ENCODE data around the gene NPAS3.

The NPAS3 gene

GRCh38 chr14:33294419-33294818 is 355.7 kb downstream of the NPAS3 start:
- Histone ChIP-seq H3K27me3 (ENCODE audit: insufficient read depth, low read length, poor library complexity, severe bottlenecking) (no peaks in the 10 kb centered on the region), H3K4me2 (ENCODE audit: low read depth, low read length, poor library complexity, severe bottlenecking) (no peak overlapping the region), H4K20me1 (ENCODE audit: insufficient read depth, low read length, poor library complexity, severe bottlenecking) (no peaks in the 10 kb centered on the region), H3K36me3 (ENCODE audit: insufficient read depth, low read length) (no peaks in the 10 kb centered on the region), H3F3A (ENCODE audit: low read depth) (no peaks in the 10 kb centered on the region), H3K9me2 (replicated peaks; ENCODE audit: low read depth, low read length) (no peaks in the 10 kb centered on the region), H3K9me3 (ENCODE audit: insufficient read depth, low read depth, low read length) (no peaks in the 10 kb centered on the region), H3K4me1 (ENCODE audit: insufficient read depth, low read length, poor library complexity, severe bottlenecking) (peaks cover 7% of the 10 kb centered on the region), H3K79me2 (ENCODE audit: insufficient read depth, low read length) (no peaks in the 10 kb centered on the region), H2AFZ (ENCODE audit: low read length) (no peak overlapping the region), H3K9ac (ENCODE audit: low read depth, low read length, poor library complexity, severe bottlenecking) (no peak overlapping the region), H3K4me3 (ENCODE audit: low read length, poor library complexity, severe bottlenecking) (no peak overlapping the region)
- TF ChIP-seq EZH2phosphoT487 (IDR thresholded peaks at IDR 0.05; ENCODE audit: borderline replicate concordance), result no peak
- TF ChIP-seq CTCF (conservative IDR thresholded peaks at IDR 0.05; ENCODE audit: low read length), result no peak

- Histone ChIP-seq H3K4me3 (ENCODE audit: low read length, poor library complexity, severe bottlenecking) (no peak overlapping the region), H2AFZ (ENCODE audit: low read length) (no peak overlapping the region), H3K4me2 (ENCODE audit: low read depth, low read length, poor library complexity, severe bottlenecking) (no peak overlapping the region), H3K4me1 (ENCODE audit: insufficient read depth, low read length, poor library complexity, severe bottlenecking) (no peaks in the 10 kb centered on the region), H3K9ac (ENCODE audit: low read depth, low read length, poor library complexity, severe bottlenecking) (no peak overlapping the region), H3F3A (ENCODE audit: low read depth) (no peaks in the 10 kb centered on the region), H3K9me3 (ENCODE audit: insufficient read depth, low read depth, low read length) (no peaks in the 10 kb centered on the region), H3K79me2 (ENCODE audit: insufficient read depth, low read length) (no peaks in the 10 kb centered on the region), H3K27me3 (ENCODE audit: insufficient read depth, low read length, poor library complexity, severe bottlenecking) (no peaks in the 10 kb centered on the region), H3K36me3 (ENCODE audit: insufficient read depth, low read length) (no peaks in the 10 kb centered on the region), H3K9me2 (replicated peaks; ENCODE audit: low read depth, low read length) (no peaks in the 10 kb centered on the region), H4K20me1 (ENCODE audit: insufficient read depth, low read length, poor library complexity, severe bottlenecking) (no peaks in the 10 kb centered on the region)
- TF ChIP-seq CTCF (conservative IDR thresholded peaks at IDR 0.05; ENCODE audit: low read length), result no peak
- no peak for TF ChIP-seq EZH2phosphoT487 (IDR thresholded peaks at IDR 0.05; ENCODE audit: borderline replicate concordance)
These were observed 358.9 kb downstream of the NPAS3 start for GRCh38 chr14:33297565-33297964.

- H3K79me2 ChIP-seq (ENCODE audit: insufficient read depth, low read length), result no peaks in the 10 kb centered on the region
- no peaks in the 10 kb centered on the region for H3K36me3 ChIP-seq (ENCODE audit: insufficient read depth, low read length)
- TF ChIP-seq CTCF (conservative IDR thresholded peaks at IDR 0.05; ENCODE audit: low read length), result no peak
- TF ChIP-seq EZH2phosphoT487 (IDR thresholded peaks at IDR 0.05; ENCODE audit: borderline replicate concordance), result no peak
- H3K9ac ChIP-seq (ENCODE audit: low read depth, low read length, poor library complexity, severe bottlenecking), result no peak overlapping the region
- H3K27me3 ChIP-seq (ENCODE audit: insufficient read depth, low read length, poor library complexity, severe bottlenecking), result no peaks in the 10 kb centered on the region
- H3K4me1 ChIP-seq (ENCODE audit: insufficient read depth, low read length, poor library complexity, severe bottlenecking), result no peaks in the 10 kb centered on the region
- H4K20me1 ChIP-seq (ENCODE audit: insufficient read depth, low read length, poor library complexity, severe bottlenecking), result no peaks in the 10 kb centered on the region
- H2AFZ ChIP-seq (ENCODE audit: low read length), result no peak overlapping the region
- H3K9me2 ChIP-seq (replicated peaks; ENCODE audit: low read depth, low read length), result no peaks in the 10 kb centered on the region
- H3K9me3 ChIP-seq (ENCODE audit: insufficient read depth, low read depth, low read length), result no peaks in the 10 kb centered on the region
- no peak overlapping the region for H3K4me3 ChIP-seq (ENCODE audit: low read length, poor library complexity, severe bottlenecking)
- no peak overlapping the region for H3K4me2 ChIP-seq (ENCODE audit: low read depth, low read length, poor library complexity, severe bottlenecking)
- H3F3A ChIP-seq (ENCODE audit: low read depth), result no peaks in the 10 kb centered on the region
These were observed 369.1 kb downstream of the NPAS3 start for GRCh38 chr14:33307691-33308251.

All from Loucy (cell line).